ENCODE results near the gene KCTD19.

KCTD19 gene

DNA sequence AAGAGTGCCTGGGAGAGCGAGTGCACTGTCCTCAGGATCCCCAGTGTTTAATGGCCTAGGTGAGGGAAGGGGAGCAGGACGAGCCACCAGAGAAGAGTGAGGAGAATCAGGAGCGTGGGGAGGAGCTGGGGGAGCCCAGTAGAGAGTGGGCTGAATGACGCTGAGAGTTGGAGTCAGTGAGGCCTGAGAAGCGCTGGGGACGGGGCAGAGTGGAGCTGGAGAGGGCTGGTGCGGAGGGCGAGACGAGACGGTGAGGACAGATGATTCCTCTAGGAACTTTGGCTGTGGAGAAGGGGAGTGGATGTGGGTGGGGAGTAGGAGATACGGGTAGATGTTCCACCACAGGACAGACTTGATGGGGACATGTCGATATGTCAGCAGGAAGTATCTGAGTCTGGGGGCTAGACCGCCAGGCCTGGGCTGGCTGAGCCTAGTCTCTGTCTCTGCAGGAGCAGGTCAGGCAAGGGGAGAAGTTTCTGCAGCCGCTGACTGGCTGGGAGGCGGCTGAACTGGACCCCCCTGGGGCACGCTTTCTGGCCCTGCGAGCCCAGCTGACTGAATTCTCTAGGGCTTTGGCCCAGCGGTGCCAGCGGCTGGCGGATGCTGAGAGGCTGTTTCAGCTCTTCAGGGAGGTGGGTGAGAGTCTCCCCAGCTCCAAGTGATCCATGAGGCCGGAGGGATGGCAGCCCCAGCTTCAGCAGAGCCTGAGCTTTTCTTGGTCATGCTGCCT is 42.5 kb downstream of the KCTD19 start:
- DNase-seq (ENCODE audit: low spot score): no peak

DNA sequence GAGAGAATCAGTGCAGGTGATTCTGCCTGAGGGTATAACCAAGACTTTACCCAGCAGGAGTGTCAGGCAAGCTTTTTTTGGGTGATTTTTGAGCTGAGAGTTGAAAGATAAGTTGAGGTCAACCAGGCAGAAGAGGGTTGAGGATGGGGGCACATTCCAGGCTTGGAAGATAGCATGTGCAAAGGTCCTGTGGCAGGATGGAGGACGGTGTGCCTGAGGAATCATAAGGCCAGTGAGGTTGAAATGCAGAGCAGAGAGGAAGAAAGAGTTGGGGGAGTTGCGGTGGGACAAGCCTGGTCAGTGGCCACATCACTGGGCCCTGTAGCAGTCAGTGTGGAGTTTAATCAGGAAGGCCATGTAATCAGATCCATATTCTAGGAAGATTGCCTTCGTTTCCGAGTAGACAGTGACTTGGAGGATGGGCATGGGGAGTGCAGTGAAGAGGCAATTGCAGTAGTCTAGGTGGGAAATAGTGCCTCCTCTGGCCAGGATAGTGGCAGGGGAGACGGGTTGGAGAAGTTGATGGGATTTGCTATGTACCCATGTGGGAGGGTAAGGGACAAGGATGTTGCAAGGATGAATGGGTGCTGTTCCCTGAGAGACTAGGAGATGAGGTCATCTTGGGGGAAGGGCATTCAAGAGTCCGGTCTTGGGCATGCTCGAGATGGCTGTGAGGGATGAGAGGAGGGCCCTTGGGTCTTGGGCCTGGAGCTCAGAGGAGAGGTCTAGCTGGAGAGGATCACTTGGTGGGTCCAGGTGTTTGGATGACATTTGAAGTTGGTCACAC is 43.3 kb downstream of the KCTD19 start:
- no peak for DNase-seq (ENCODE audit: low spot score)

DNA sequence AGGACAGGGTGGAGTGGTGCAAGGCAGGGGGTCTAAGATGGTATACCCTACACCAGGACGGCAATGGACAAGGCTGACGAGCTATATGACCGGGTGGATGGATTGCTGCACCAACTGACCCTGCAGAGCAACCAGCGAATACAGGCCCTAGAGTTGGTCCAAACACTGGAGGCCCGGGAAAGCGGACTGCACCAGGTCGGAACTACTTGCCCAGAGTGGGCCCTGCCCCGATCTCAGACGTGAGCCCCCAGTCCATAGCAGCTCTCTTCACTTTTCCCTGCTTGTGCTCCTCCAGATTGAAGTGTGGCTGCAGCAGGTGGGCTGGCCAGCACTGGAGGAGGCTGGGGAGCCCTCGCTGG is 44.1 kb downstream of the KCTD19 start:
- no peak for DNase-seq (ENCODE audit: low spot score)

DNA sequence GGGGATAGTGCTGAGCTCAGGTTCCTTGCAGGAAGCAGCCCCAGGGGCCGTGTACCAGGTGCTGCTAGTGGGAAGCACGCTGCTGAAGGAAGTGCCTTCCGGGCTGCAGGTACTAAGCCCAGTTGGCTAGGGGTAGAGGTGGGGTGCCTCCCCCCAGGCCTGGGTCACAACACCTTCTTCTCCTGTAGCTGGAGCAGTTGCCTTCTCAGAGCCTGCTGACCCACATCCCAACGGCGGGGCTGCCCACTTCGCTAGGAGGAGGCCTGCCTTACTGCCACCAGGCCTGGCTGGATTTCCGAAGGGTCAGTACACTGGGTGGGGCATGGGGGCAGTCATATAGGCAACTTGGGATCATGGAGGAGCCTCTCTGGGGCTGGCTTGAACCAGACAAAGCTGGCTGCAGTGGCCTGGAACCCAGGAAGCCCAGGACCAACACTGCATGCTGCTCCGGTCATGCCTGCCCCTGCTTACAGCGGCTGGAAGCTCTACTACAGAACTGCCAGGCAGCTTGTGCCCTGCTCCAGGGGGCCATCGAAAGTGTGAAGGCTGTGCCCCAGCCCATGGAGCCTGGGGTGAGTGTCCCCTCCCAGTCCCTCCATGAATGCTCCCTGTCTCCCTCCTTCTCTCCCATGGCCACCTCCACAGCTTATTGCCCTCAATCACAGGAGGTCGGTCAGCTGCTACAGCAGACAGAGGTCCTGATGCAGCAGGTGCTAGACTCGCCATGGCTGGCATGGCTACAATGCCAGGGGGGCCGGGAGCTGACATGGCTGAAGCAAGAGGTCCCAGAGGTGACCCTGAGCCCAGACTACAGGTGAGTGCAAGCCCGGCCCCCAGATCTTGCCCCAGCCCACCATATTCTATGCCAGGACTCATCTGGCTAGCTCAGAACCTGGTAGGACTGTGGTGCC is 44.8 kb downstream of the KCTD19 start:
- DNase-seq (ENCODE audit: low spot score): no peak

DNA sequence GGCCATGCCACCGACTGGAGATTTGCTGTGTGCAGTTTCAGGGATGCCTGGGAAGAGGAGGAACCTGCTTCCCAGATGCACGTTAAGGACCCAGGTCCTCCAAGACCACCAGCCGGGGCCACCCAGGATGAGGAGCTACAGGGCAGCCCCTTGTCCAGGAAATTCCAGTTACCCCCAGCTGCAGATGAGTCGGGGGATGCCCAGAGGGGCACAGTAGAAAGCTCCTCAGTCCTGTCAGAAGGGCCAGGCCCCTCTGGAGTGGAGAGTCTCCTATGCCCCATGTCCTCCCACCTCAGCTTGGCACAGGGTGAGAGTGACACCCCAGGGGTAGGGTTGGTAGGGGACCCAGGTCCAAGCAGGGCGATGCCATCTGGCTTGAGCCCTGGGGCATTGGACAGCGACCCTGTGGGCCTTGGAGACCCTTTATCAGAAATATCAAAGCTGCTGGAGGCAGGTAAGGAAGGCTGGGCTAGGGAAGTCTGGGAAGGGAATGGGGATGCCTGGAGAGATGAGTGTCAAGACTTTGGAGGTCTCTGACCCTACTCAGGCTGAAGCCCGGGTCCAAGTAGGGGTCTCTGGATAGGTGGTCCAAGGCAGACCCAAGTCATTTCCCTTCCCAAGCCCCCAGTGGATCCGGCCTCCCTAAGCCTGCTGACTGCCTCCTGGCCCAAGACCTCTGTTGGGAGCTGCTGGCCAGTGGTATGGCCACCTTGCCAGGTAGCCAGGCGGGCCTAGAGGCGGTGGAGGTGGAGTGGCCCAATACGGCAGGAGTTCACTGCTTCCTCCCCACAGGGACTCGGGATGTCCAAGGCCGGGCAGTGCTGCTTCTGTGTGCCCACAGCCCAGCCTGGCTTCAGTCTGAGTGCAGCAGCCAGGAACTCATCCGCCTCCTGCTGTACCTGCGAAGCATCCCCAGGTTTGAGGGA is 46.2 kb downstream of the KCTD19 start:
- no peak for DNase-seq (ENCODE audit: low spot score)

DNA sequence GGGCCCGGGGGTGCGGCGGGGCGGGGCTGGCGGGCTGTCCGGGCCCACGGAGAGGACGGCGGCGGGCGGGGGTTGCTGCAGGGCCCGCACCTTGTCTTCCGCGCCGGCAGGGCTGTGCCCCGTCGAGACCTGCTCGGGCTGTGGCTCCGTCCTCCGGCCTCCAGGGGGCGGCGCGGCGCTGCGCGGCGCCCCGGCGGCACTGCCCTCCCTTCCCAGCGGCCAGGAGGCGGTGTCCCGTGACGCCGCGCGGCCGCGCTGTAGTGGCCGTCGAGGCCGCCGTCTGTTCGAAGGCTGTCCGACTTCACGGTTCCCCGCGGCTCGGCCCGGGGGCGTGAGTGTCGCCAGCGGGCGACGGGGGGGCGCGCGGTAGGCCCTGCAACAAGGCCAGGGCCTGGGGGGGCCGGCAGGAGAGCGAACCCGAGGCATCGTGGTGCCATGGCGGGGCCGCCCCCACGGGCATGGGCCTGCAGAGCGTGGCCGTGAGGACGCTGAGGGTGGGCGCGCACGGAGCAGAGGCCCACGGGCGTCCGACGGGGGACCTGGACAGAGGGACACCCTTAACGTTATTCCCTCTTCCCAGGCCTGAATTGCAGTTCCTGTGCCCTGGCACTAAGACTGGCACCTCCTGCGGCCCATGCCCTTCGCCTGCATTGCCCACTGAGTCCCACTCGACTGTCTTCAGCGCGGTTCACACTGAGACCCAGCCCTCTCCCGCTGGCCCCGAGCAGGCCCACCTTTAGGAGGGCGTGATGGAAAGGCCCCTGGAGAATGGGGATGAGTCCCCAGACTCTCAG is 47.0 kb downstream of the KCTD19 start, which contains the start of gene PLEKHG4:
TSS of gene PLEKHG4 (plus strand) at position 237 of the 794 bp plus-strand sequence. CDS start at position 750, 513 bp downstream.
- DNase-seq (ENCODE audit: low spot score): peak; percentile 71

DNA sequence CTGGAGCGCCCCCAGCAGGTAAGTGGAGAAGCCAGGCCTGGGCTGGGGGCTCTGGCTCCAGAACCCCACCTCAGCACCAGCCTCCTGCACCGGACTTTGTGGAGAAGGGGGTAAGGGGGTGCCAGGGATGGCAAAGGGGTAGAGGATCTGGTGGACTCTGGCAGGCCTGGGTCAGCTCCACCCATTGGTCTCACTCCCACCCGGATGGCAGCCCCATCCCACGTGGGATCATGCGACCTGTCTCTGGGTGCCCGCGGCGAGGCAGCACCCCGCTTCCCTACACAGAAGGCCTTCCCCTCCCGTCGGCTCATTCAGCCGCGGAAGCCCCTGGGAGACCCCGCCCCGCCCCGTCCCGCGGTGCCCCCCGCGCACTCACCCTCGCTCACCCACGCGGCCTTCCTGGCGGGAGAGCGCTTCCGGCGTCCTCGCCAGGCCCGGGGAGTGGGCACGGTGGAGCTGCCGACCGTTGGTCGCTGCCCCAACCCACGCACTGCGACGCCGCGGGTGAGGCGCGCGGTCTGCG is 47.7 kb downstream of the KCTD19 start:
- peak; percentile 36 for DNase-seq (ENCODE audit: low spot score)

DNA sequence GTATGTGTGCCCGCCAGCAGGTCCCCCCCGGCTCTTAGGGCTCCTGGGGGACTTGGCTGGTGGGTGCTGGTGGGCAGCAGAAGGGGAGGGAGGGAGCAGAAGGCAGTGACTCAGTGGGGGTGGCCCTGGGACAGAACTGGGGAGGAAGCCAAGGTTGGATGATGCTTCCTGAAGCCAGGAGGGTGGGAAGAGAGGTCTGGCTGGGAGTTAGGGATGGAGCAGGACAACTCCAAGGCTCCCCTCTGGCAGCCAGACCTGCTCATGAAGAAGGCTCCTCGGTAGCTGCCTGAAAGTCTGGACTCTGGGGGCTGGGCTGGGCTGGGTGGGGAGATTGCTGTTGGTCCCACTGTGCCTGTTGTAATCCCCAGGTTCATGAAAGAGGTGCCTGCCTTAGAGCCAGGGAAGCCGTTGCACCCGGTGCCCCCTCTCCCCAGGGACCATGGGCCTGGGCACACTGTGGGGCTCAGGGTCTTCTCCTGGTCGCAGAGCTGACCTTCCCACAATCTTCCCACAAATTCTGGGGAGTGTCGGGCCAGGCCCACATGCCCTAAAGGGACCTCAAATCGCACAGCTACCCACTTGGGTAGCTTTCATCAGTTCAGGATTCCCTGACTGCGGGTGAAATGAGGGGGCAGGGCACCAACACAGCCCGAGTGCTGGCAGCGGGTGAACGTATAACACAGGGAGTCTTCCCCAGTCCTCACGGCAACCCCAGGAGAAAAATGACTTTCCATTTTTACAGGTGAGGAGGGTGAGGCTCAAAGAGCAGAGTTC is 48.4 kb downstream of the KCTD19 start:
- no peak for DNase-seq (ENCODE audit: low spot score)

DNA sequence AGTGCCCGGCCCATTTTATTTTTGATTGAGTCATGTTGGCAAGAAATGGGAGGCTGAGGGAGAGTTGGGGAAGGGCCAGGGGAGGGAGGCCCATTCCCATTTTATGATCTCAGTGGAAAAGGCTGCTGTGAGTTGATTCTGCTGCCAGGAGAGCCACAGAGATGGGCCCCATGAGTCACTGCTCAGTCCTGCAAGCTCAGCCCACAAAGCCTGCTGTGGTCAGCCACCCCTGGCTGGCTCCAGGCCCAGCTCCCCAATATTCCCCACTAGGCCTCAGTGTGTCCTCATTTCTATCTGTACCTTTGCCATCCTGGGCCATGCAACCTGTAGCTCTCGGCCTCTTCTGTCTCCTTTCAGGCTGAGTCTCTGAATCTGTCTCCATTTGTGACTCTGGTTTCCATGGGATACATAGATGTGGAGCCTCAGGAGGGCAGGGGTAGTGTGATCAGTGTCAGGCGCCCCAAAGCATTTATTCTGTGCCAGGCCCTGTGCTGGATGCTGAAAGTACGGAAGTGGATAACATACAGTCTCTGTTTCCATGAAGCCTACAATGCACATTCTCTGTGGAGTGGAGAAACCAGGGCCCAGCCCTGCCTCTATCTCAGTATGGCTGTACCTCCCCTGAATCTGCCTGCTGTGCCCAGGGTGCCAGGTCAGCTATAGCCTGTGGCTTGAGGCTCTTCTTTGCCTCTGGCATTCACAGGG is 49.1 kb downstream of the KCTD19 start:
- DNase-seq (ENCODE audit: low spot score): no peak

DNA sequence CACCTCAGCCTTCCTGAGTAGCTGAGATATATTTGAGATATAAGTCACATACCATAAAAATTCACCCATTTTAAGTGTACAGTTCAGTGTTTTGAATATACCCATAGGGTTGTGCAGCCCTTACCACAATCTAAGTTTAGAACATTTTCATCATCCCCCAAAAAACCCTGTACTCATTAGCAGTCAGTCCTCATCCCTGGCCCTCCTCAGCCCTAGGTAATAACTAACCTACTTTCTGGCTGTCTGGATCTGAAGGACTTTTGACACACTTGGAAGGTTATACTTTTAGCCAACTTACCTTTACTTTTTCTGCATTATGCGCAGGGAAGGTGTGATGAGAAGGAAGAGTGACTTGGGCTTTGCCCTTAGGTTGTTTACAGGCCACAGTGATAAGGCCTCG is 51.2 kb downstream of the KCTD19 start:
- DNase-seq (ENCODE audit: low spot score): no peak

DNA sequence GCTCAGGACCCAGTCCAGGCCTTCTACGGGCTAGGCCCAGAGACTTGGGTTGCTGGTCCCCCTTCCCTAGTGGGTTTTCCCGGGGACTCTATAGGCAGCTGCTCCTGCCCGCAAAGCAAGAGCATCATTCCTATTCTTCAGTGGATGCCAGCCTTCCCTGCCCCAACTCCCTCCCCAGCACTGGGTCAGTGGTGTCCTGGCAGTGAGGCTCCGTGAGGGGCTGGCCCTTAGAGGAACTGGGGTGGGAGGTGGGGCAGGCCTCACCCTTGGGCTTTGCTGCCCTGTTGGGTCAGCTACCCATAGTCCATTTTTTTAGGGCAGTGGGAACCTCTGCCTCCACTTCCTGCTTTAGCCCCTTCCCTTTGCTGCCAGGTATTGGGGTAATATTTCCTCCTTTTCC is 55.1 kb downstream of the KCTD19 start:
- no peak for DNase-seq (ENCODE audit: low spot score)

DNA sequence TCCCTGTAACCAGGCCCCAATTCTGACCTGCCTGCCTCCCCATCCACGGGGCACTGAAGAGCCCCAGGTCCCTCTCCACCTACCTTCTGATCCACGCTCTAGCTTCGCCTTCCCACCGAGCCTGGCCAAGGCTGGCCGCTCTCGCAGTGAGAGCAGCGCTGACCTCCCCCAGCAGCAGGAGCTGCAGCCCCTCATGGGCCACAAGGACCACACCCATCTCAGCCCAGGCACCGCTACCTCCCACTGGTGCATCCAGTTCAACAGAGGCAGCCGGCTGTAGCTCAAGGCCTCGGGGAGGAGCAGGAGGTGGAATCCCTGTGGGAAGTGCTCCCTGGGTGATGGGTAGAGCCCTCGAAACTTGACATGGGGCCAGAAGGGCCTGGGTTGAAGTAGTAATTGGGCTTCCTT is 55.6 kb downstream of the KCTD19 start:
- no peak for DNase-seq (ENCODE audit: low spot score)

DNA sequence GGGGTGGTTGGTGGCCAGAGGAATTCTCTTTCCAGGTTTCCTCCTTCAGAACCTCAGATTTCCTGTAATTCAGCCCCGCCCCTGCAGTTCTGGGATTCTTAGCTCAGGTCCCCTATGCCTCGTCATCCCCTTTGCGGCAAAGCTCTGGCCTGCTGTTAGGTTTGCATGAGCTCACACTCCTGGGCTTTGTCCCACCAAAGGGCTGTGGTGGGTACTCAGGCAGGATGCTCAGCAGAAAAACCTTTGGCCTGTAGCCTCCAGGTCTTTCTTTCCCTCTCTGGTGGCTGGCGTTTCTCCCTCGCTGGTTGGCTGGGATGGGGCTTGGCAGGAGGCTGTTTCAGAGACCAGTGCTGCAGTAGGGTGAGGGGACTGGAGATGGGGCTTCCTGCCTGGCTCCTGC is 56.8 kb downstream of the KCTD19 start:
- no peak for DNase-seq (ENCODE audit: low spot score)

DNA sequence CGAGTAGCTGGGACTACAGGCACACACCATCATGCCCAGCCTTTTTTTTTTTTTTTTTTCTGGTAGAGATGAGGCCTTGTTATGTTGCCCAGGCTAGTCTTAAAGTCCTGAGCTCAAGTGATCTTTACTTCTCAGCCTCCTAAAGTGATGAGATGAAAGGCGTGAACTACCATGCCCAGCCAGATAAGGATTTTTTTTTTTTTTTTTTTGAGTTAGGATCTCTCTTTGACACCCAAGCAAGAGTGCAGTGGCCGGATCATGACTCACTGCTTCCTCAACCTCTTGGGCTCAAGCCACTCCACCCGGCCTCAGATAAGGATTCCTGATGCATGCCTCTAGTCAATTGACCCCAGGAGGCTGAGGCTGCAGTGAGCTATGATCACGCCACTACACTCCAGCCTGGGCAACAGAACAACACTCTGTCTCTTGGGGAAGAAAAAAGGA is 58.4 kb downstream of the KCTD19 start:
- no peak for DNase-seq (ENCODE audit: low spot score)

DNA sequence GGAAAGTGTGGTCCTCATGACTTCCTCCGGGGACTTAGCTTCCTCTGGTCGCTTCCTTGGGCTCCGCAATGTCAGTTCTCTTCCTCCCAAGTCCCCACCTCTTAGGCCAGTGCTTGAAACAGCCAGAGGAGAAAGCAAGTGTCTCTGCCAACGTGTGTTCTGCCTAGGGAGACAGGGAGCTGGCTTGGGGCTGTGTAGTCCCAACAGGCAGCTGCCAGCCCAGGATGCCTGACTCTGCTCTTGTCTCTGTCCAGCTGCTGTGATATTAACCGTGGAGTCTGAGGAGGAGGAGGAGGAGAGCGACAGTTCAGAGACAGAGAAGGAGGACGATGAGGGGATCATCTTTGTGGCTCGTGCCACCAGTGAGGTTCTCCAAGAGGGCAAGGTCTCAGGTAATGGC is 60.7 kb downstream of the KCTD19 start:
- DNase-seq (ENCODE audit: low spot score): no peak

DNA sequence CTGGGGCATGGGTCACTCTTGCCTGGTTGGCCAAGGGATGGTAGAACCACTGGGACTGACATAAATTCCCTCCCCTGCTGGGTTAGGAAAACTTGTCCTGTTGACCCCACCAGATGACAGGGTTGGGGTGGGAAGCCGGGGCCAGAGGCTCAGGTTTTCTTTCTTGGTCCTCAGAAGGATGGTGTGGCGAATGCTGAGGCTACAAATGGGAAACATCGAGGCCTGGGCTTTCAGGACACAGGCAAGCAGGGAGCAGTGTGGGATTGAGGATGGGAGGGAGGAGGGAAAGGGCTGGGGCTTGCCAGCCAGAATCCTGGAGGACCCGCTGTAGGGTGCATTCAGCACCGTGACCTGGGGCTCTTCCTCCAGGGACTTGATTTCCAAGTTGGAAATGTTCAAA is 61.7 kb downstream of the KCTD19 start:
- DNase-seq (ENCODE audit: low spot score): no peak

DNA sequence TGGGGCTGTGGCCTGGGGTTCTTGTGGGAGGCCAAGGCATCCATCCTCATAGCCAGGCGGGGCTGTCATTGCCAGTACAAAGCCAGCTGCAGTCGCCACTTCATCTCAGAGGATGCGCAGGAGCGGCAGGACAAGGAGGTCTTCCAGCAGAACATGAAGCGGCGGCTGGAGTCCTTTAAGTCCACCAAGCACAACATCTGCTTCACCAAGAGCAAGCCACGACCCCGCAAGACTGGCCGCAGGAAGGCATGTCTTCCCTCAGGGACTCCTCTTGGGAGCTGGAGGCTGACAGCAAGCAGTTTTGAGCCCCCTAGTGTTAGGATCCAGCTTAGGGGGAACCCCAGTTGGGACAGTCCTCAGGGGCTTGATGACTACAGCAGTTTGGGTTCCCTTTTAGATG is 62.3 kb downstream of the KCTD19 start:
- no peak for DNase-seq (ENCODE audit: low spot score)

DNA sequence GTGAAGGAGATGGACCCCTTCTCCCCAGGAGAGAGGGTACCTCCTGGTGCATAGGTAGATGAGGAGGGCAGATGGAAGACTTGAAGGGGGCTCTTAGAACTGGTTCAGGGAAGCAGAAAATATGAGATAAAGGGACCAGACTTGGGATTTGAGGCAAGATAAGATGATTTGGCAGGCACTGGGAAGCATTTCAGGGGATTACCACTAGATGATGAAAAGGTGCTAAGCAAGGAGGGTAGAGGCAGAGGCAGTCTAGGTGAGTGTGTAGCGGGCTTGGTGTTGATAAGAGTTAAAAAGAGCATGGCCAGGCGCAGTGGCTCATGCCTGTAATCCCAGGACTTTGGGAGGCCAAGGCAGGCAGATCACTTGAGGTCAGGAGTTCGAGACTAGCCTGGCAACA is 63.3 kb downstream of the KCTD19 start:
- DNase-seq (ENCODE audit: low spot score): no peak

All from SK-N-DZ (cell line).